ENCODE measurements around the gene CERK.

Gene CERK

GRCh38 chr22:46728470-46728869 is 9.6 kb downstream of the CERK start:
- DNase-seq, result no peak

DNA sequence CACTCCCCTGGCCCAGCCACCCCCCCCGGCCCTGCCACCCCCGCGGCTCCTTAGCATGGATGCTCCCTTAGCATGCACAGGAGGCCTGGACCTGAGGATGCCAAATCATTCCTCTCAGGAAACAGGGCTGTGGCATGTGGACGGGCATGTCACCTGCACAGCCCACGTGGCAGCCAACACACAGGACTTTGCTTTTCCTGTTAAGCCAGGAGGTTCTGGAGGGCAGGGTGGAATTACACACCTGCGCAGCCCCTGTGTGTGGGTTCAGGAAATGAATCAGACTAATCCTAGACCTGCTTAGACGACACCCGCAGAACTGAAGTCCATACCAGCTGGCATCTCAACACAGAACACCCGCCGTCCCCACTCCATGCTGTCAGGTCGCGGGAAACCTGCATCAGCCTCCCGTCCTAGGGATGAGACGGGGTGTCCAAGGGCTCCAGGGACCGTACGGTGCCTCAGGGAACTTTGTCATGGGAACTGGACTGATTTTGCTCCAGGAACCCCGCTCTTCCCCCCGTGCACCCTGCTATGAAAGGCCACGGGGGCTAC is 10.2 kb downstream of the CERK start:
- no peak for DNase-seq

DNA sequence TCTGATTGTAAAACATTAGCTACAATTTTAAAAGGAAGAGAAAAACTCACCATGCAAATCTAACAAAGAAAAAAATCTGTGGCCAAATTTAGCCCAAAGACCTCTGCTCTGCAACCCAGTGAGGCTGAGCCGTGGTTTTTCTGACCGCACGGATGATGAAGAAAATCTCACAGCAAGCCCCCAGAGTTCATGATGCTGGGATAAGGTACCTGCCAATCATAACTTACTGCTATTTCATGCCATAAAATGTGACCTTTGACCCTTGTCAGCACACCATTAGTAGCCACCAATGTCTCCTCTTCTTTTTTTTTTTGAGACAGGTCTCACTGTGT is 11.1 kb downstream of the CERK start:
- no peak for DNase-seq

GRCh38 chr22:46726066-46726985 is 11.7 kb downstream of the CERK start:
- DNase-seq, result no peak

- DNase-seq, result no peak
Observed at GRCh38 chr22:46725096-46725495, 13.0 kb downstream of the CERK start.

DNA sequence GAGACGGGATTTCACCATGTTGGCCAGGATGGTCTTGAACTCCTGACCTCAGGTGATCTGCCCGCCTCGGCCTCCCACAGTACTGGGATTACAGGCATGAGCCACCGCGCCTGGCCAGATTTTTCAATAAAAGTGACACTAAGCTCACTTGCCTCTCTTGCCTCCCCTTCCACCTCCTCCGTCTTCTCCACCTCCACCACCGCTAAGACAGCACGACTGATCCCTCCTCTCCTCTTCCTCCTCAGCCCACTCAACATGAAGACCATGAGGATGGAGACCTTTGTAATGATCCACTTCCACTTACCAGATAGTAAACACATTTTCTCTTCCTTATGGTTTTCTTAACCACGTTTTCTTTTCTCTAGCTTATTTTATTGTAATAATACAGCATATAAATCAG is 14.2 kb downstream of the CERK start:
- DNase-seq, result no peak

- DNase-seq, result no peak
Observed at GRCh38 chr22:46721501-46722085, 16.5 kb downstream of the CERK start.

GRCh38 chr22:46719921-46720320 is 18.1 kb downstream of the CERK start:
- no peak for DNase-seq

DNA sequence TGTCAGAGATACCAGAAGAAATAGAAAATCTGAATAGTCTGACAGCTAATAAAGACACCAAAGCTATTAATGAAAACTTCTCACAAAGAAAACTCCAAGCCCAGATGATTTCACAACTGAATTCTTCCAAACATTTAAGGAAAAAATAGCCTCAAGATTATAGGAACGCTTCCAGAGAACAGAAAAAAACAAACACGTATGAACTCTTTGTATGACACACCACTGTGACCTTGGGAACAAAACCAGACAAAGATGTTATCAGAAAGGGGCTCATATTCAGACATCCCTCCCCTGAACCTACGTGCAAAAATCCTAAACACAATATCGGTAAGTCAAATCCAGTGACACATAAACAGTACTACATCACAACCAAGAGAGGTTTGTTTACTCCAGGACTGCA is 23.5 kb downstream of the CERK start:
- DNase-seq, result no peak

- no peak for DNase-seq
Observed at GRCh38 chr22:46712288-46712687, 25.8 kb downstream of the CERK start.

DNA sequence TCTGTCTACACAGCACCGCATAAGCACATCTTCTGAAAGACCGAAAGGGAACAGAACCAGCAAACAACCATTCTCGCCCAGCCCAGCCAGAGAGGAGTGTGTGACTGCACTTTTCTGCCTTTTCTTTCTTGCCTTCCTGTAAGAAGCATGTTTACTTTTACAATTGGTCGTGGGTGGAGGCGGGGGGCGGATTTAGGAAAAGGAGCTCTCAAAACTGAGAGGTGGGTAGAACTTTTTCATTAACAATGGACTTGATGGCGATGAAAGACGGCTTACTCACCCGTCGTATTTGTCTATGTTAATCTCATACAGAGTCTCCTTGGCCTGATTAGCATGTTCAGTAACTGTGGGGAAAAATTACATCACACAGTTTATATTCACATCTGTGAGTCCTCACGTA is 27.2 kb downstream of the CERK start:
- no peak for DNase-seq

DNA sequence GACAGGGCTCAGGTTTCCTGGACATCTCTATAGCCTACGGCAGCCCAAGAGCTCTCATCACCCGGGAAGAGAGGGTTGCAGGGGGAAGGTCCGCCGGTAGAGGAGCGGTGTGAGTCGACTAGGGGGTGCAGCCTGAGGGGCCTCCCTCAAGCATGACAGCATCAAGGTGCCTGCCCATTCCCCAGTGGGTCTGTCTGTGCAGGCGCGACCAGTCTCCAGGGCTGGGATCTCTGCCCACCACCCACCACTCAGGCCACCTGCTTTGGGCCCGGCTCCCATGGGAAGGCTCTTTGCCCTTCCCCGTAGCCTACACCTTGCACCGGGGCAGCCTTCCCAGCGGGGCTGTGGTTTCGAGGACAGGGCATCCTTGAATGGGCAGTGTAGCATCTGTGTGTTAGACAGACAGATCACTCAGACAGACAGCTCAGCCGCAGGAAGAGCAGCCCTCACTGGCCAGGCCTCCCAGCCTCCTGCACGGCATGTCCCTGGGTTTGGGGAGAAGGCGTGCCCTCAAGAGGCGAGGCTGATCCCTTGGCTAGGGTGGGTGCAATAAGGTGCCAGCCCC is 29.2 kb downstream of the CERK start:
- no peak for DNase-seq

DNA sequence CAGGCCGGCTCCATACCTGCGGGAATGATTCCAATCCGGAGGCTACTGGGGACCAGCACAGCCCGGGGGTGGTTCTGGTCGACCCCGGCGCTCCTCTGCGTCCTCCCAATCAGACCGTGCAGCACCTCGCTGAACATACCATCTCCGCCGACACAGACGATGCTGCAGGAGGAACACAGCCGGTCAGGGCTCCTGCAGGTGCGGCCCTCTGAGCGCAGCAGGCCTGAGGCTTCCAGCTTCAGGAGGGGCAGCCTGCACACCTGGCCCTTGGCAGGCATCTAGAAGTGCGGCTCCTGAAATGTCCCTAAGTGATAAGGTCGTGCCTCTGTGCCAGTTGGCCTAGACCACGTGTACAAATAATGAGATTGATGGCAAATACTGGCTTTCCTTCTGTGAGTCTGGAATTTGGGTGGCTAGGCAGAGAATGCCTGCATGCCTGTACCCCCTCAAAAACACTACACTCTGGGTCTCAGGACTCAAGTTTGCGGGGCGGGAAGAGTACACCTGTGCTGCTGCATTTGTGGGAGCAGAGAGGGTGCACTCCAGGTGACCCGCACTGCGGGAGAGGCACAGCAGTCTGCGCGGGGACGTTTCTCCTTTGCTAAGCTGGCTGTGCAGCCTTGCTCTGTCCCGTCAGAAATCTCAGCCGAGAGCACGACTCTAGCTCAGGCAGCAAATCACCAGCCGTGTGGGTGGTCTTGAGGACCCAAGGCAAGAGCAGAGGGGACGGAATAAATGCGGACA is 30.1 kb downstream of the CERK start:
- no peak for DNase-seq

DNA sequence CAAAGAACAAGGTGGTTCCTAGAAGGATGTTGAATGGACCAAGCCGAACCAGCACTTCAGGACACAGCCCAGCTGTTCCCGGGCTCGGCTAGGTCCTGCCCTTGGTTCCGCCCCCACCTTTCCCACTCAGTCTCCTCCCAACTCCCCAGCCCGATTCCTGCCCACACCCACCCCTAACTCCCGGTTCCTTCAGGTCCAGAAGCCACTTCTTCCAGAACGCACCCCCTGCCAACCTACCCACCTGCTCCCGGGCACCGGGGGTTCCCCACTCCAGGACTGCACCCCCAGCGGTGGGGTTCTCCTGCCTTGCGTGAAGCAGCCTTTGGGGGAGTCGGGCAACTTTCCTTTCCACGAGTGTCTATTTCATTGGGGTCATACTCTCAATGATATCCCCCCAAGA is 30.7 kb downstream of the CERK start:
- no peak for DNase-seq

- no peak for DNase-seq
Observed at GRCh38 chr22:46706060-46706459, 32.0 kb downstream of the CERK start.

DNA sequence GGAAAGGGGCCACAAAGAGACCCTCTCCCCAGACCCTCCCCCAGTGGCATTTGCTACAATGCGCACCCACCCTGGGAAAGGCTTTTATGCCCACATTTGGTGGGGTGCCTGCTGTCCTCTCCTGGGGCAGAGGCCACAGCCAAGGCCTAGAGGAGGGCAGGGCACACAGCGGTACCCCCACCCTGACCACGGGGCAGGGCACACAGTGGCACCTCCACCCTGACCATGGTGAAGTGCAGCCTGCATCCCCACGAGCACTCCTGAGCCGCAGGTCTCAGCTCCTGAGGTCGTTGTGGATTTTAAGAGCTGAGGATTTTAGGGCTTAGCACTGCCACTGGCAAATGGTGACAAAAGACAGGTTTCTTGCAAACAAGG is 34.1 kb downstream of the CERK start:
- no peak for DNase-seq

DNA sequence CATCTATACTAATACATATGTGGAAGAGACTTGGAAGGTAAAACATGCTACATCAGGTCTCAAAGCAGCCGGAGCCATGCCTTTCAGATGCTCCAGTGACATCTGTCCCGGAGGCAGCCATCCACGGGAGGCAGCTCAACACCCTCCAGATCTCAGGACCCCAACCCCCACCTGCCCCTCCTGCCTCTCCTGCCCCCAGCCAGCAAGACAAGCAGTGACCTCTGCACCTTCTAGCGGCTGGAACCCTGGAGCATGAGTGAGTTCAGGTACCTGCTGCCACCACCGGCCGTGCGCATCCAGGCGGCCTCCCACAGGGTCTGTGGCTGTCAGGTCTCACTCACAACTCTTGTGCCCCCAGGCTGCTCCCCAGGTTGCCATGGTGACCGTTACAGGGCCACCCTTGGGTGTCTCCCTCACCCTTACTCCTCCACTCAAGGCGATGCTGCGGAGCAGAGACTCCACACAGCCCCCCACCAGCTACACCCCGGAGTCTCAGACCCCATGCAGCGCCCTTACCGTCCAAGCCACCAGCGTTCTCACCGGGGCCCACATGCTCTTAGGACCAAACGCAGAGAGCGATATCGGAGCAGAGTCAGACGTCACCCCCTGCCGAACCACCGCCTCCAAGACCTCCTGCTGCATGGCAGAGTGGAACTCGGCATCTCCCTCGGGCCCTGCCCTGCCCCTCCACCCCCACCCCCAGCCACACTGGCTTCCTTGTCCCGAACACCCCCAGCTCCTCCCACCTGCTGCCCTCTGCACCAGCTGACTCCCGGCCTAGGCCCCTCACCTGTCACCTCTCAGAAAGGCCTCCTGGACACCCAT is 34.7 kb downstream of the CERK start:
- no peak for DNase-seq

- DNase-seq, result no peak
Observed at GRCh38 chr22:46701262-46701661, 36.8 kb downstream of the CERK start.

GRCh38 chr22:46699091-46699490 is 39.0 kb downstream of the CERK start:
- DNase-seq, result no peak

GRCh38 chr22:46697811-46698515 is 40.1 kb downstream of the CERK start:
- no peak for DNase-seq

GRCh38 chr22:46696614-46697013 is 41.4 kb downstream of the CERK start:
- no peak for DNase-seq

DNA sequence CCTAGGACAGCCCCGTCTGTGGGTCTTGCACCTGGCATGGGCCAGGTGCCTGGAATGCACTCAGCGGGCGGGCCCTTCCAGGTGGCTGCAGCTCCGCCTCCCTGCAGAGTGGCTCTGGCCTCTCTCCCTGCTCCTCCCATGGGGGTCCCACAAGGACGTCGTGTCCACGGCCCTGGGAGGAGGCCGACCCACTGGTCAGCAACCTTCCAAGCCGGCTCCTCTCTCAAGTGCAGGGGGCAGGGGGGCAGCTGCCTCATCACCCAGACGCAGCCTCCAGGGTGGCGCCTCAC is 41.9 kb downstream of the CERK start:
- DNase-seq, result no peak

All from T1000 (cell line).